ENCODE measurements around the gene IFNA14.
"Not testable (repeated sequence)": the region's sequence is repeated elsewhere in the genome, so short reads cannot be mapped to it uniquely, and the experiment has no call there.

The IFNA14 gene

DNA sequence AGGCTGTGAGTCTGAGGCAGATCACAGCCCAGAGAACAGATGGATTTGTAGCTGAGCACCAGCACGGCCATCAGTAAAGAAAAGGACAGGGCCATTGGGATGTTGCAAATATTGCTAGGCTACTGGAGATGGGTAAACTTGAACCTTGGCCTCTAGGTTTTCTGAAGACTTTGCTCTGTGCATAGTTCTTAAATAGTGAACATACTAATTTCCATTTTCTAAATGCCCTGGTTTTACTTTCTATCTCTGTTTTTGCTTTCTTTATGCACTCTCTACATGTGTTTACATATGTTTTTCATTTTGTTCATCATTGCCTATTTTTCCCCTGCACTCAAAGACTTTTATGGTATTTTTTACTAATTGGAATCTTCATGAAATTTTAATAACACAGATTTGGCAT, 22.6 kb downstream of the IFNA14 start, which contains the start of gene IFNA16:
Gene IFNA16, minus strand, starts transcription at position 101 of the 400 bp plus-strand sequence. Its CDS starts 6 bp downstream, at position 95.
- DNase-seq (ENCODE audit: insufficient read length, low spot score); FAIRE-seq: not testable (repeated sequence)

DNA sequence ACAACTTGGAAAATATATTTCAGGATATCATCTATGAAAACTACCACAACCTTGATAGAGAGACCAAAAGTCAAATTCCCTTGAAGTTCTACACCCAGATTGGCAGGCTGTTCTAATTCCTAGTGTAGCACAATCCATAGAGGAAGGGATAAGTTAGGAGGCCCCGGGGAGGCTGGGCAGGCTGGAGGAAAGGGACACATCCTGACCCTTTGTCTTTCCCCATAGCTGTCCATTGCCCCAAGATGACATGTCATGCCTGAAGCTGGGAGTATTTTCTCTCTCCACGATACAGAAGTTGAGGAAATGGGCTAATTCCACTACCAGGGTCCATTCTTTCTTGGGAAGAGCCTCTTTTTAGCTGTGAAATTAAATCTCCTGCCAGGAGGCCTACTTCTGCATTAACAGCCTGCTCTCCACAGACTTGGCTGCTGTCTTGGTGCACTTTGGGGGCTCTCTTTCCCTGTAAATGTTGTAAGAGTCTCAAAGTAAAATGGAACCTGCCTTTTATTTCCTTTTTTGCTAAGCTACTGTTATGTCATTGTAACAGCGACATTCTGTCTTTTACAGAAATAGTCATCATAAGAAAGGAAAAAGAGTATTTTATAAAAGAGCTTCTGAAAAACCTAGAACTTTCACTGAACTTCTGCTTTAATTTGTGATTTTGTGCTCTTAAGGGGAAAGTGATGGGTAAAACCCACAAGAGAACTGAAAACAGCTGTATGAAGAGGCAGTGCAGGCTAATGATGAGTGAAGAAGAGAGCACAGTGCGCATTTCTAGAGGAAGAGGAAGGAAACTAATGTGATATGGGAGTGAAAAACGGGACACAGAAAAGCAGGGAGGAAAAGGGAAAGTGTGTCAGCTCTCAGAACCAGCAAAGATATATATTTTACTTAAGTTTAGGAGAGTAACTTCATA, 26.1 kb downstream of the IFNA14 start:
- FAIRE-seq, result not testable (repeated sequence)

DNA sequence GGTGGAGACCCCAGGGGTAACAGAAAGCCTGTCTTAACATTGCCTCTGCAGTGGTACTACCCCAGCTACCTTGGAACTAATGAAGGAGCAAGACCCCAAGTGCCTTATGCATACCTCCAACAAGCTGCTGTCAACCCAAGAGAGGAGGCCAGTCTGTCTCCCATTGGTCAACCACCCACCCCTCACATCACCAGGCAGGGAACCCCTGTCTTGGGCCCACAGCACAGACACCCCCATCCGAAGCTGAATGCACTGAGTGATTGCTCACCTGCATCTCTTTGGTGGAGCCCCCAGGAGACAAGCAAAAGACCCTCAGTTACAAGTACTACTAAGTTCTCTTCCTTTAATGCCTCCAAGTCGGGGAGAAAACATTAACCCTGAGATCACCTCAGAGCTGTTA, 27.6 kb downstream of the IFNA14 start:
- not testable (repeated sequence) for FAIRE-seq; DNase-seq (ENCODE audit: insufficient read length, low spot score)

More for the DNA sequence above, 26.1 kb downstream of the IFNA14 start:
- DNase-seq (ENCODE audit: insufficient read length, low spot score), result not testable (repeated sequence)

DNA sequence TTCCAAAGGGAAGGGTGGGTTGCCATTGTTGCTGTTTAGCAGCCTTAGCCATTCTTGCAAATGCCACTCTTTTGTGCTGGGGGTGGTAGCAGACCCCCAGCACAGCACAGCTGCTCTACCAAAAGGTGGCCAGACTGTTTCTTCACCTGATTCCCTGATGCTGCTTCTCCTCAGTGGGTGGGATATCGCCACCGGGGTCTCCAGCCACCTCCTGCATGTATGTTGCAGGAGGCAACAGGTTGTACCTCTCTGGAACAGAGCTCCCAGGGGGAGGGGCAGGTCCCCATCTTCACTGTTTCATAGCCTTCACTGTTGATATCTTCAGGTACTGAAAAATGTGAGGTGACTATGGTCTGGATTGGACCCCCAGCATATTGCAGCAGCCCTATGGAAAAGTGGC, 29.0 kb downstream of the IFNA14 start:
- not testable (repeated sequence) for DNase-seq (ENCODE audit: insufficient read length, low spot score); FAIRE-seq

DNA sequence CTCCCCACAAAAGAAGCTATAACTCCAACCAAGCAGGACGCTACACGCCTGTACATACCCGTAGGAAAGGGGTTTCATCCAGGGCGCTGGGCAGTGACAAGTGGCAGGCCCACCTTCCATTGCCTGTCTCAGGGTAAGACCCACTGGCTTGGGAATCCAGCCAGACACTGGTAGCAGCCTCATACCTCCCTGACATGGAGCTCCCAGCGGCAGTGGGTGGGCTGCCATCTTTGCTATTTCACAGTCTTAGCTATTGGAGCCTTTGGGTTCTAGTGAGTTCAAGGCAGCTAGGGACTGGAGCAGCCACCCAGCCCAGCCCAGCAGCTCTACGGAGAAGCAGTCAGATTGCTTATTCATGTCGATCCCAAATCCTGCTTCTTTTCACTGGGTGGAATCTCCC, 29.5 kb downstream of the IFNA14 start:
- no peak for FAIRE-seq
- no peak for DNase-seq (ENCODE audit: insufficient read length, low spot score)

GRCh38 chr9:21207043-21207442, 32.8 kb downstream of the IFNA14 start, which contains the start of gene IFNA10:
Gene IFNA10, minus strand, starts transcription at chr9:21207143. Its CDS starts 46 bp downstream, at chr9:21207097.
- FAIRE-seq; DNase-seq (ENCODE audit: insufficient read length, low spot score): not testable (repeated sequence)

DNA sequence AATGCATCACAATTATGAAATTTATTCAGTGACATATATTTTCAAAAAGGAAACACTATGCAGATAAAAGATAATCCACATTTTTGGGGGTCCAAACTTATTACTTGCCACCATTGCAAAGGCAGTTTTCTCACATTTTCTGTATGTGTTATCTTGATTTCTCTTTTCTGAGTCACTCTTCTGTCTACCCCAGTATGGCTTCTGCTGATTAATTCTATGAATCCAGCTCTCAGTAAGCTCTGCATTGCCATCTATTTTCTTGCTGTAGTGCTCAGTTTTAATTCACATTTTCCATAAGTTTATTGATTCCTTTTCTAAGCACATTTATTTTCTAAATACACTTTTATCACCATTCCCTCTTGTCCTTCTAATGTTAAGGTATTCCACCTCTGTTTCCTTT, 34.6 kb downstream of the IFNA14 start:
- no peak for FAIRE-seq

GRCh38 chr9:21202105-21202504, 37.7 kb downstream of the IFNA14 start, which contains the start of gene IFNA7:
Gene IFNA7, minus strand, starts transcription at chr9:21202205. Its CDS starts 40 bp downstream, at chr9:21202165.
- FAIRE-seq; DNase-seq (ENCODE audit: insufficient read length, low spot score): not testable (repeated sequence)

More for the DNA sequence above, 34.6 kb downstream of the IFNA14 start:
- no peak for DNase-seq (ENCODE audit: insufficient read length, low spot score)

GRCh38 chr9:21194867-21195776, 44.7 kb downstream of the IFNA14 start:
- not testable (repeated sequence) for FAIRE-seq; DNase-seq (ENCODE audit: insufficient read length, low spot score)
